ENCODE results near the gene SOX2.

Gene SOX2

DNA sequence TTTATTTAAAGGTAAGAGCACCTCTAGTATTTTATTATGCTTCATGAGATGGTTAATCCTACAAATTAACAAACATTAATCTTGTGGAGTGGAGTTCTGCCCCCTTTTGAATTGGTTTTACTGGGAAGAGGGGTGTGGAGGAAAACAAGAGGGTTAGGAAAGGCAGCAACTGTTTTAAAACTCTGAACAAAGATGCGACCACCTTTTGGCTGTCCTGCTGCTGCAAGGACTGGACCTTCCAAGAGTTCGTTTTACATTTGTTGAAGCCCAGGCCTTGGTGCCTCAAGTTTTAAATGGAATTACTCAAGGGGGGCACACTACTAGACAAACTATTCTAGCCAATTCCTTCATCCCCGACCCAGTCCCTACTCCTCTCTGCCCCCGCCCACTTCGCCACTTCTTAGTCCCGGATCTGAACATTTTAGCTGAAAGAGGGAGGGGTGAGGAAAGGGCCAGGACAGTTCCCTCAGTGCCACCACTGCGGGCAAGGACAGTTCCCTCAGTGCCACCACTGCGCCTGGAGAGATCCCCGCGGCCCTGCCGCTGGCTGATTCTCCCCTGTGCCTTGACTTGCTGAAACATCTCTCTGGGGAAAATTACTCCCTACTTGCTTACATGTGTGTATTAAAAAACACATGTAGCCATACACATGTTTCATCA is 11.2 kb downstream of the SOX2 start:
- DNase-seq (ENCODE audit: low read depth): no peak

DNA sequence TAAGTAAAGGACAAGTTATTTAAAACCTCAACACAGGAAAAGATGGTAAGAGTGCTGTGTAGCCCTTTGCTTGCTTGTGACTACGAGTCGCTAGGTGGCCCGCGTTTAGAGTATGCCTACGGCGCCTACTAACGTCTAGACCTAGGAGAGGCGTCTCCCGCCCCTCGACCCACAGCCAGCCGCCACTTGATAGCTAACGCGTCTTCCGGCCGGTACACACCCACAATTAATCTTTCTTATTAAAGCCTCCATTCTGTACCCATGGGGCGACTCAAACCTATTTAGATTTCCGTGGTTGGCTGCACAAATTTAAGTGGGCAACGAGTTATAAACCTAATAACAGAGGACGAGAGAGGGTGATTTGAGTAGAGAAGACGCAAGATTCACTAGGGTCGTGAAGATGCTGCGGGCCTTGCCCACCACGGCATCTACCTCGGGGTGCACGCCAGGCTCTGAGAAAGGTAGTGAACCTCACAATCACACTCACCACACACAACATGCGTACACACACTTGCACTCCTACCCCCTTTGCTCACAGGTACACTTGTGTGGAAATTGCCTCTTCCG is 12.0 kb downstream of the SOX2 start:
- DNase-seq (ENCODE audit: low read depth): no peak

DNA sequence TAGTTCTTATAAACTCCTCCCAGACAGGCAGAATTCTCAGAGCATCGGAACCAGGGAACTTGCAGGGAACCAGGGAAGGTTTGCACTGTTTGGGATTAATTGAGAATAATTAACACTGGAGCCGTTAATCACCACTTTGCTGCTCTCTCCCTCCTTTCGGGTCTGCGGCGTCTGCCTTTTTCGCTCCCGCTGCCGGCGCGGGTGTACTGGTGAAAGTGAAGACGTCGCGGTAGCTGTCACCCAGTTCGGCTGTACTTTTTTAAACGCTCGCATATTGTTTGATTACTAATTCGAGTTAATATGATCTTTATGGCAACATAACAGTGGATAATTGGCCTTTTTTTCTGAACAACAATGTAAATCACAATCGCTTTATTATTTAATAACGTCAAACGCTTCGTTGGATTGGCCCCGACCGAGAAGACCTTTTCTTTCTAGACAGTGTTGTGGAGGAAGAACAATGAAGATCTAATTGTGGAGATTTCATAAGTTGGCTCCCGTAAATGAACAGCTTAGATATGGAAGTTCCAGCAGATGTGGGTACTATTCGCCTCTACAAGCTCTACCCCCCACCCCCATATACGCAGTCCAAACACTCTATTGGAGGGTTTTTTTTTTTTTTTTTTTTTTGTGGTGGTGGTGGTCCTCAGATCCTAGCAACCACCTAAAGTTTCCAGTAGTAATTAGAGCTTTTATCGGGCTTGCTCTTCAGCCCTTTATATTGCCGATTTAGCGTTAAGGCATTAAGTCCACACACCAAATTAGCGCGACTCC is 12.7 kb downstream of the SOX2 start:
- DNase-seq (ENCODE audit: low read depth): no peak

DNA sequence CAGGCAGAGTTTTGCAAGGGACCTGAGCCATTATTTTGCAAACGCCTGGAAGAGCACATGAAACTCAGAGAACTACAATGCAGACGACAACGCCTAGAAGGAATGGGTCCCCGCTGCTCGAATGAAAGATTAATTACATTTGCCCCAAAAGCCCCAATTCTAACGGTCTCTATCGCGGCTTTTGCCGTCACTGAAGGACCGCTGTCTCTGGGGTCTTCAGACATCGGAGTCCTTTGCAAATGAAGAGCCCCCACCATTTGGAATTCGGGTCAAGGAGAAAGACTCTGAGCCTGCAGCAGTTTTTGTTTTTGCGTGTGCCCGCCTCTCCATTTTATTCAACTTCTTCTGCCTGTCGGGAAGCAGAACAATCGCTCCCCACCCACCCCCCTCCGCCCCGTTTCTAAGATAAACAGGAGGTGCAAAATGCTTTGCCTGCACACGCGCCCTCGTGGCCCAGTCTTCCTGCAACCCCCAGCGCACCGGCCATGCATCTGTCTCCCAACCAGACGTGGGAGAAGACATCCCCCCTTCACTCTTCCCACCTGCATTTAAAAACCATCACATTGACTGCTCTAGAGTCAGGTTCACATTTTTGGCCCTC is 13.5 kb downstream of the SOX2 start:
- no peak for DNase-seq (ENCODE audit: low read depth)

DNA sequence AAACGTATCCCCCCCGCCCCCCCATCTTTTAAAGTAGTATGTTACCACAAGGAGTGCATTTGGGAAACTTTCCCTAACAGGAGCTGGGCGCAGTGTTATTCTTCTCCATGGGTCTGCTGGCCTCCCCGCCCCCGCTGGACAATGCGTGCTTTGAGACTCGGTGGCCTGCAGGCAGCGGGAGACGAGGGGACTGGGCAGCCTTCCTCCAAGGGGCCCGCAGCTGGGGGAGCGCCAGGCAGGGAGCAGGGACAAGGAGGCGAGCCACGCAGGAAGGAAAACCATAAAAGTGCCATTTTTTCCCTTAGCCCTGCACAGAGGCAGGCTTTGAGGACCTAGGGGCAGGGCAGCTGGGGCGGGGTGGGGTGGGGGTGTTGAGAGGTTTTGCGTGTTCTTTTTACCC is 14.1 kb downstream of the SOX2 start:
- DNase-seq (ENCODE audit: low read depth): no peak

DNA sequence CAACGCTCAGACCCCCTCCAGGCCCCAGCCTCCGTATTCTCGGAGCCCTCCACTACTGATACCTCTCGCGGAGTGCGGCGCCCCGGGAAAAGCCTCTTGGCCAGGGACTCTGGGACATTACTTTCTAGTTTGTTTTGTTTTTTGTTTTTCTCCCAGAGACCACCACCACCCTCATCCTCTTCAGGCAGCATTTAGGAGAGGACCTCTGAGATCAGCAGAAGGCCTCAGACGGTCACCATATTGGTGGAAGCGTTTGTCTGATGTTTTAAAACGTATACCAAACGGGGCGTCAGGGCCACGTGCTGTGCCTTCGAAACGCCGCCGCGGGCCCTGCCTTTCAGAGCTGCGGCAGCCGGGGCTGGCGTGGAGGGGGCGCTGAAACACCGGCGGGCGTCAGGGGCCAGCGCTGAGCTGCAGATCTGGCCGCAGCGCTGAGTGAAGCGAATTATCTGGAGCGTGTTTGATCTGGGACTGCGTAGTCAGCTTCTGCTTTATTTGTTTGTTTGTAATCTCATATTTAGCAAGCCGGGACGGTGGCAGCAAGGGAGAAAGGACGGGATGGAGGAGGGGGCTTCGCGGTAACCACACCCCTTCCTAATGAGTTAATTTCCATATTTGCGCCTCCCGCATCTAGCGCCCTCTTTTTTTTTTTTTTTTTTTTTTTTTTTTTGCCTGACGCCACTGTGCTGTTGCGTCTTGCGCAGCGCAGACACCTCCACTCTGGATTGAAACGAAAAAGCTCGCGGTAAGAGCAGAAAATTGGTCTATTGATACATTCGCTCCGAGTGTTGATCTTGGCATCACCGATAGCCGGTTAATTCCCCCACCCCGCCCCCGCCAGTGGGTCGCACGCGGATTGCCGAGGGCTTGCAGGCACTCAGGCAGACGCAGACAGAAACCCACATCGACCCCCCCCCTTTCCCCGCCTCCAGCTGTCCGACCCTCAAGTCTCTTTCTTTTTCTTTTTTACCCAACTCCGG is 14.9 kb downstream of the SOX2 start:
- DNase-seq (ENCODE audit: low read depth): no peak

DNA sequence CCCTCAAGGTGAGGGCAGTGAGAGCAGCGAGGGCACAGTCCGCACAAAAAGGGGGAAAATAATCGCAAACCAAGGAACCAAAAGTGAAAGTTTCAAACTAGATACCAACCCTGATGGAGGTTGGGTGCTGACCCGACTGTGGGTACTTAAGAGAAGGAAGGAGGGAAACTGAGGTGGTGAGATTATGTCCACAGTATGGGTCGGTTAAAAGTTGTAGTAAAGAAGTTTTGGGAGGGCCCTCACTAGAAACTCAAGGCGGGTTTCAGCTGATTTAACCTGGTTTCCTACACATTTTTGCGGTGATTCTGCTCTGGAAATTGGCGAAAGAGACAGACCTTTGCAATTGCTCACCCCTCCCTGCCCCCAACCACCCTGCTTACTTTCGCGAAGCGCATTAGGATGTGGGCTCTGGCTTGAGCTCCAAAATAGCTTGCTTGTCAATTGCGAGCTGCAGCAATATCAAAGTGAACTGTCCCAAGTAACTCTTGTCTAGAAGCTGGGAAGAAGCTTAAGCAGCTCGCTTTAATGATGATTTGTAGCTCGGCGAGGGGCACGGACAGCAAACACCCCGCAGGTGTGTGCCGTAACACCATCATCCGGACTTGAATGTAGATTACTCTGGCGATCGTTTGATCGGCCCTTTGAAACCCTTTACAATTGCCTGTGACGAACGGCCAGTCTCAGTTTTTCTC is 15.8 kb downstream of the SOX2 start:
- DNase-seq (ENCODE audit: low read depth): no peak

DNA sequence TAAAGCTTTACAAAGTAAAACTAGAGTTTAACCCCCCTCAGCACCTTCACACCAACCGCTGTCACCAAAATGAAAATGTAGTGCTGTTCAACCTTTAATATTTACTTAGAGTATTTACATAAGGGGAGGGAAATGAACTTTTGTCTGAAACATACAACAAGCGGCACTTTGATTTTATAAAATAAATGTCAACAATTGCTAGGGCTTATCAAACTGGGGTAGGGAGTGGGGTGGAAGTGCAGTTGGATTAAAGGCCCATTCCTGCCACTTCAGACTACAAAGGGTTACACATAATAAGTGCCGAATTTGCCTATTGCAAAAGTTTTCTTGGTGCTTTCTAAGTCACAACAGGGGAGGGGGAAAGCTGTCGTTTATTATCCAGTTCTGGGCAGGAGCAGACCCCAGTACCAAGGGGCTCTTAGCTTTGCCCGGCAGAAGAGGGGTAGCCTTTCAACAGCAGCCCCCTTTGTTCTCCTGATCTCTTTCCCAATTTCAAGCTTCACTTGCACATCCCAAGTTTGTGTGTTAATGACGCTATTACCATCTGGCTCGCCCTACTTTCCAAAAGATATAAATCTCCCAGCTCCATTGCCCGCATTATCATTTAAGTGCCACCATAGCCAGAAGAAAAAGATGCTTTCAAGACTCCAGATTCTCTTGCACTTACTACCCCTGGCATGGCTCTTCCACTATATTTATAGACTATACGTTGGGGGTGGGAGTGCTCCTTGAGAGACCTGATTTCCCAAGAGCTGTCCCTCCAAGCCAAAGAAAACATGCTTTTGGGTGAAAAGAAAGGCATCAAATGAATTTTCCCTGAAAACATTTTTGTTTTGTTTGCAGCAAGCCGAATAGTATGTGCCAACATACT is 17.0 kb downstream of the SOX2 start:
- DNase-seq (ENCODE audit: low read depth): no peak

DNA sequence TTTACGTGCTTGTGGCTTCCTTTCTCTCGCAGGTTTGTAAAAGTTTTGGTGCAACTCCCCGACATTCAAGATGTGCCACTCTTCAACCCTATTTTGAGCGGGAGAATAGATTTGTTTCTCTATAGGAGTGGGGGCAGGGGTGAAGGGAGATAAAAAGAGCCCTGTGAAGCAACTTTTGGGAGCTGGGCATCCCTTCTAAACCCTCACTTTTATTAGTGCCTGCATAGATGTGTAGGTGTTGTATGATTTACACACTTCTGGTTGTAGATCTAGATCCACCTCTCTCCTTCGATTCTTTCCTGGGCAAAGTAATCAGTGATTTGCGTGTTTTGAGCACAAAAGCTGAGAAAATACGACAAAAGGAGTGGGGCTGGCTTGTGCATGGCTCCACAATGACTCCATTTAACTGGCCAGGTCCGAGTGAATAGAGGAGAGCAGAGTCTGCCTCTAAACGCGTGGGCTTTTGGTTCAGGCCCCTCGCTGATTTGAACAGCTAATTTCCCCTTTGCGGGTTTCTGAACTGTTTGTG is 17.7 kb downstream of the SOX2 start:
- no peak for DNase-seq (ENCODE audit: low read depth)

DNA sequence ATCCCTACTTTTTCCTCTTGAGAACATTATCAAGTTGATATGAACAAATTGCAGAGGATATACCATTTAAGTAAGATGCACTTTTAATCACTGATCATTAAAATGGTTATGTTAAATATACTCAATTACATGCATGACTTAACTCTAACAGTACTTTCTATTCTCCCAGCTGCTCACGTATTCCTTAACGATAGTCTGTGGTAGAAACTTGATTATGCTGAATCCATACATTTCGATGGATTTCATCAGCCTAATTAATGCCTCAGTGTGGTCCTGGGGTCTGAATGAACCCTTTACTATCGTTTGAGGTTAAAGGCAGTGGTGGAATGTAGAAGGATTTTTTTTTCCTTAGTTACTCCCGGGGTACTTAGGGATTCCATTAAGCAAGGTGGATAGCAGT is 18.6 kb downstream of the SOX2 start:
- DNase-seq (ENCODE audit: low read depth): no peak

DNA sequence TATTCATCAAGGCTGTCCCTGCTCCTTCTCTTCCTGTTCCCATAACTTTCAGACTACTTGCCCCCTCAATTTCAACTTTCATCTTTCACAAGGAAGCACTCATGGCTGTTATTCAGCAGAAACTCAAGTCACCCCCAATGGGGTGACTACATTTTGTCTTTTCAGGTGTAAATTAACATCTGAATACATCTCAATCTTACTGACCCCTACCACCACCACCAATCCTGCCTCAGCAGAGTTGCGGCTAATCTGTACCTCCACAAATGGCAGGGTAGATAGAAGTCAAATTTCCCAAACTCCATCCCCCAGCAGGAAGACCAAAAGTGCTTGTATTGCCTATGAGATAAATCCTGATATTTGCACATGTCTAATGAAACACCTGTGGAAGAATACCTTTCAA is 19.2 kb downstream of the SOX2 start:
- no peak for DNase-seq (ENCODE audit: low read depth)

DNA sequence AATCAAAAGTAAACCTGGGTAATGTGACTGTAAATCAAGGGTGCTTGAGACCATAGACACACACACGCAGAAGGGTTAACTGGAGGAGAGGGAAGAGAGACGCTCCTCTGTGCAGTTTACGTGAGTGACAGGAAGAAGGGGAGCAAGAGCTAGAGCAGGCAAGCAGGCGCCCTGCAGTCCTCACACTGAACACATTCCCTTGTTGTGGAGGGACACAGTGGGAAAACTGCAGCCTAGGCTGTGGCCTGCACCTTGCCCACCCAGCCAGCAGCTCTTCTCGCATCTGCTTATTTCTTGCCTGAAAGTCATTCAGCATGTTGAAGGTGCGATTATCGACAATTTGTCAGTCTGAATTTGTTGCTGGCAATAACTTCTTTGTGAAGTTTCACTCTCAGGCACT is 24.2 kb downstream of the SOX2 start:
- no peak for DNase-seq (ENCODE audit: low read depth)

DNA sequence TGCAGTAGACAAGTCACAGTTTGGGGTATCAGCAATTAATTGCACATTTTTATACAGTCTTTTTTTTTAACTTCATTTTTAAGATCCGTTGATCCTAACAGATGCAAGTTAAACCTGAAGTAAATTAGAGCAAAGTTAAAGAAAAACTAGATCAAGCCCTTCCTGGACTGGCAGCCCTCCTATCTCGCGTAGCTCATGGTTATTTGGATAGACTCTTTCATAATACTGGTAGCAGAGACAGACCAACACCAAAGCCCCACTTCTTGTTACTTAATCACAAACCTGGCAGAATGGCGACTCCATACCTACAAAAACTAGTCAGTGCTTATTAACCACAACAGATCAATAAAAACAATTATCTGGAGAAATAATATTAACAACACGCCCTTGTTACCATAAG is 26.8 kb downstream of the SOX2 start:
- no peak for DNase-seq (ENCODE audit: low read depth)

DNA sequence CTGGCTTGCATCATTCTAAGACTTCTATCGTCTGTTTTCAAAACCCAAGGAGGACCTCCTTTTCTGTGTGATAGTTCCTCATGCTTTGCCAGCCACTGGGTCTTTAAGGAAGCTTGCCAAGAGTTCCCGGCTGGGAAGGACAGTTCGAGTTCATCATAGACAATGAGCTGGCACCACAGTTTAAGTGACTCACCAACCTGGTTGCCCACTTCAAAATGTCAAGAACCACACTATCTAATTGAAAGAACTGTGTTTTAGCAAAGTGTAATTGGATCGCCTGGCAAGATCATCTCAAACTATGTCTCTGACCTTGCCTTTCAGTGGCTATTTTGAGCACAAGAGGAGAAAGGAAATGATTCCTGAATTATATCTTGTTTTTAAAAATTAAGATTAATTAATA is 27.9 kb downstream of the SOX2 start:
- DNase-seq (ENCODE audit: low read depth): no peak

DNA sequence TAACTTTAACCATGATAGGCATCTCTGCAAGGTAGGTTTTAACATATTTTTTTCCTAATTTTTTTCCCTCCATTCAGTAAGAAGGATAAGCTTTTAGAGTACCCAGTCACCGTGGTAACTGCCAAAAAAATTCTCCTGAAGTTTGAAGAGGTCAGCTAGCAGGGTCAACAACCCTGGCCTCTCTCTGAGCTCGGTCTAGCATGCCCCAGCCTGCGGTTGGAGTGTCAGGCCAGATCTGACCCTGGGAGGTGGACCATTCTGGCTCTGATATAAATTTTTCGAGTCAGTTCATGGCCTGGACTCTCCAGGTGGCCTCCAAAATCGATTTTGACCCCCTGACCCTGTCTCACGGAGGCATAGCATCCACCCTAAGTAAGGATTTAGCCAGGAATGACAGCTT is 29.7 kb downstream of the SOX2 start:
- DNase-seq (ENCODE audit: low read depth): no peak

DNA sequence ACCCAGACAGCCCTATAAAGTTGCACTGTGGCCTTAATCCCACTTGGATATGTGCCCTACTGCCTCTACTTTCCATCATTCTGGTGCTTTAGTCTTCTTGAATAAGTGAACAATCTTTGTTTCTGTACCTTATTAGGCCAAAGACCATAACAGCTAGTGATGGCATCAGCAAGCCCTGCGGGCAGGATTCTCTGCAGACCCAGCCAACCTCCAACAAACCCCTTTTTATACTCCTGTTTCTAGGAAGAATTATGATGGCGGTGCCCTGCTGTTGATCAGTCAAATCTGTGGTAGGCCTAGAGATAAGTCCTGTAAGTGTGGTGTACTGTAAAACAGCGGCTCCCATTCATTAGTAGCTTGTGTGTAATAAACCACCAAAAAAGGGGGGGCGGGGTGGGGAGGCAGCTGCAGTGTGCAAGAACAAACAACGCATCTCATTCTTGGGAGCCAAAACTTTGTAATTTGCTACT is 40.5 kb downstream of the SOX2 start:
- DNase-seq (ENCODE audit: low read depth): no peak

DNA sequence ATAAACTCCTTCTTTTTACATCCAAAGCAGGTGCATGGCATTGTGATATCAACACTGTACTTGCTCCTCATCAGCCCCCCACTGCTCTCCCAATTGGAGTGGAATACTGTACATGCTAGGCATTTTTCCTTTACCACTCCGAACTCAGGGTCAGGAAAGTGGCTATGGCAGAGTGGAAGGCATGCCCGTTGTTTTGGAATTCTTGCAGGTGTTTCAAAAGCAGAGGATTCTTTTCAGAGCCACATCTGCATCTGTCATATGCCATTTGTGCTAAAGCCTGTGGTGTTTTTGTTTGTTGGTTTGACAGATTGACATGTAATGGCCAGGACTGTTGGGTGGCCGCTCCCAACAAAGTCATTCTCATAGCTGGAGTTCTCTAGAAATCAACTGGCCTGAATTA is 41.7 kb downstream of the SOX2 start:
- no peak for DNase-seq (ENCODE audit: low read depth)

DNA sequence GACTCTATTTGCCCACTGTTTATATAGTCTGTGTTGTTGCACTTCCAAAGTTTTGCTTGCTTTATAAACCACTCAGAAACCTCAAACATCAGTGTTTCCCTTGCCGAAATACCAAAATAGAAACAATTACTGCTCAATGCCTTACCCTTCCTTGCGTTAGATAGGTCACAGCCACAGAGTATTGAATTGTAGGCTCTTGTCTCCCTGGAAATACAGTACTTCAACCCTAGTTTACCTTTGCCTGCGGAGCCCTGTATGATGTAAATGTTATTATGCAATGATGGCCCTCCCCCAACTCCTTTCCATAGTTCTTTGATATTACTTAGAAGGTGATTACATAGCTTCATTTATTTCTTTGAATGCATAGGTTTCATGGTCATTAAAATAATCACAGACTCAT is 44.2 kb downstream of the SOX2 start:
- DNase-seq (ENCODE audit: low read depth): no peak

DNA sequence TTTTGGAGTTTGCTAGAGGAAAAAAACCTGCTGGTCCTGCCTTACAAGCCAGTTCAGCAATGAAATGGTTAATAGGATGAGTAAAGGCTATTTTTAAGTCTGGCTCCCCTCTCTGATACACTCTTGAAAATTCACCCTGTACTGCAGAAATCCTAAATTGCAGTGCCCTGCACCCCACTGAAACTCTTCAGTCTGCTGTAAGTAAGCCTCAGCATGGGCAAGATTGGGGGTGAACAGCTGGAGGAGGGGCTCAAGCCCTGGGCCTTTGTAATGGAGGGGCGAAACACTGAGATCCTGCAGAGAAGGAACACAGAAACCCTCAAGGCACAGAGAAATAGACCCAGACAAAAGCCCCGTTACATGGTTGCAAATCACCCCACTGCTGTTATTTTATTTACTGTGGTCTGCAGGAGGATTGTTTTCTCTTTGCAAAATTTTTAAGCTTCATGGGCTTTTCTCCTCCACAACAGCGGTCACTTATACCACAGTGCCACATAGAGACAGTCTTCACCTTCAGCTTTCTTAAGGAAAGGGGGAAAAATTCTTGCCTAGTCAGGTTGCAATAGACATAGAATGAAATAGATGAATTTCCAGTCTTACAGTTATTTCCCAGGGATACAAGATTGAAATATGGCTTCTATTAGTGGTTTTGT is 45.0 kb downstream of the SOX2 start:
- DNase-seq (ENCODE audit: low read depth): no peak
